ENCODE measurements around the gene TKT.

The TKT gene

GRCh38 chr3:53202331-53203015, 53.3 kb downstream of the TKT start:
- TF ChIP-seq CTCF (IDR thresholded peaks at IDR 0.05): no peak

- TF ChIP-seq CTCF (IDR thresholded peaks at IDR 0.05): no peak
These were observed 55.0 kb downstream of the TKT start for GRCh38 chr3:53200501-53201498.

GRCh38 chr3:53199834-53200233, 56.0 kb downstream of the TKT start:
- TF ChIP-seq CTCF (IDR thresholded peaks at IDR 0.05): peak; percentile 19; the same call in 1 of the 2 replicates

GRCh38 chr3:53198996-53199395, 56.8 kb downstream of the TKT start:
- no peak for TF ChIP-seq CTCF (IDR thresholded peaks at IDR 0.05)

- no peak for TF ChIP-seq CTCF (IDR thresholded peaks at IDR 0.05)
These were observed 57.4 kb downstream of the TKT start for GRCh38 chr3:53198256-53198977.

GRCh38 chr3:53196575-53197407, 59.0 kb downstream of the TKT start:
- no peak for TF ChIP-seq CTCF (IDR thresholded peaks at IDR 0.05)
